Central memory CD4-positive, alpha-beta T cell (primary cell): ENCODE results near the gene FBXL13.
"Not testable (repeated sequence)": the region's sequence is repeated elsewhere in the genome, so short reads cannot be mapped to it uniquely, and the experiment has no call there.

Experiments used
- DNase-seq: peaks from one replicate; pipeline ENCODE4 v3.0.0; 2022

FBXL13 gene

GRCh38 chr7:102810916-102811315 is 263.7 kb downstream of the FBXL13 start:
- DNase-seq, result no peak

- no peak for DNase-seq
These were observed 268.0 kb downstream of the FBXL13 start for GRCh38 chr7:102806613-102807012.

- DNase-seq, result not testable (repeated sequence)
These were observed 278.5 kb downstream of the FBXL13 start for GRCh38 chr7:102795987-102796595.

GRCh38 chr7:102794567-102794966 is 280.0 kb downstream of the FBXL13 start:
- DNase-seq, result not testable (repeated sequence)

GRCh38 chr7:102791831-102792230 is 282.8 kb downstream of the FBXL13 start:
- not testable (repeated sequence) for DNase-seq

GRCh38 chr7:102791367-102791766 is 283.2 kb downstream of the FBXL13 start:
- not testable (repeated sequence) for DNase-seq

- DNase-seq, result not testable (repeated sequence)
These were observed 284.1 kb downstream of the FBXL13 start for GRCh38 chr7:102790364-102791100.

- DNase-seq, result not testable (repeated sequence)
These were observed 285.8 kb downstream of the FBXL13 start for GRCh38 chr7:102788770-102789169.

- DNase-seq, result not testable (repeated sequence)
These were observed 293.7 kb downstream of the FBXL13 start for GRCh38 chr7:102780926-102781325.

- DNase-seq, result not testable (repeated sequence)
These were observed 295.9 kb downstream of the FBXL13 start for GRCh38 chr7:102778663-102779062.

- not testable (repeated sequence) for DNase-seq
These were observed 298.4 kb downstream of the FBXL13 start for GRCh38 chr7:102776217-102776616.

- not testable (repeated sequence) for DNase-seq
These were observed 304.1 kb downstream of the FBXL13 start for GRCh38 chr7:102770467-102770866.

GRCh38 chr7:102769657-102770192 is 304.9 kb downstream of the FBXL13 start:
- not testable (repeated sequence) for DNase-seq

- not testable (repeated sequence) for DNase-seq
These were observed 311.2 kb downstream of the FBXL13 start for GRCh38 chr7:102763295-102763905.
